OCI-LY3 (cell line): Measurements from ENCODE around the gene PZP.
"Not testable (repeated sequence)": the region's sequence is repeated elsewhere in the genome, so short reads cannot be mapped to it uniquely, and the experiment has no call there.

Experiments
- H2AFZ ChIP-seq: fragments of 200-600, 300-600 bp; shearing (Covaris generic); 2 replicates; pipeline ENCODE4 v1.6.0; 2014; ENCODE audit warnings: antibody characterized with exemption, low read depth, low read length
- H3K27ac ChIP-seq: fragments of 200-600, 300-600 bp; sonication (generic); 2 replicates; pipeline ENCODE4 v1.5.1; 2014; ENCODE audit warnings: mild to moderate bottlenecking, low read length, moderate library complexity, mixed read lengths
- H3K27me3 ChIP-seq: fragments of 200-600, 300-600 bp; sonication (generic); 2 replicates; pipeline ENCODE4 v1.6.1; 2014; ENCODE audit warnings: low read depth, low read length, mixed read lengths
- H3K36me3 ChIP-seq: fragments of 200-600, 300-600 bp; sonication (generic); replicated peaks from 2 replicates; pipeline ENCODE3; 2014; ENCODE audit warnings: low read depth, low read length, mixed read lengths
- H3K4me1 ChIP-seq: fragments of 300-600, 200-600 bp; sonication (generic); 2 replicates; pipeline ENCODE4 v1.6.1; 2014; ENCODE audit warnings: low read length, mixed read lengths
- H3K4me2 ChIP-seq: fragments of 200-600, 300-600 bp; sonication (generic); 2 replicates; pipeline ENCODE4 v1.6.1; 2014; ENCODE audit warnings: low read length, mixed read lengths
- H3K4me3 ChIP-seq: fragments of 300-600, 200-600 bp; sonication (generic); 2 replicates; pipeline ENCODE4 v1.5.1; 2014; ENCODE audit warnings: antibody characterized with exemption, mild to moderate bottlenecking, low read length, moderate library complexity
- H3K79me2 ChIP-seq: fragments of 300-600, 200-600 bp; shearing (Covaris generic); 2 replicates; pipeline ENCODE4 v1.6.1; 2014; ENCODE audit warnings: mild to moderate bottlenecking, low read length, mixed read lengths
- H3K9ac ChIP-seq: fragments of 300-600, 200-600 bp; shearing (Covaris generic); 2 replicates; pipeline ENCODE4 v1.6.0; 2014; ENCODE audit warnings: mild to moderate bottlenecking, low read length, moderate library complexity
- H3K9me3 ChIP-seq: fragments of 200-600, 300-600 bp; shearing (Covaris generic); 2 replicates; pipeline ENCODE4 v1.6.1; 2014; ENCODE audit warnings: low read length, mixed read lengths; ENCODE audit not compliant: insufficient read depth
- H4K20me1 ChIP-seq: fragments of 200-600, 300-600 bp; sonication (generic); 2 replicates; pipeline ENCODE4 v1.6.1; 2016; ENCODE audit warnings: low read length, mixed read lengths; ENCODE audit not compliant: insufficient read depth
- CTCF ChIP-seq: fragments of 200-600, 300-600 bp; sonication (generic); IDR thresholded peaks from 2 replicates; pipeline ENCODE4 v1.5.1; 2014; ENCODE audit warnings: antibody characterized with exemption, low read length, low read depth
- EZH2phosphoT487 ChIP-seq: fragments of 200-600 bp; shearing (Covaris generic); IDR thresholded peaks from 2 replicates; pipeline ENCODE4 v1.6.1; 2018; ENCODE audit warnings: antibody characterized with exemption, mixed run types, low read depth

Gene PZP

GRCh38 chr12:9253464-9253863 is 45.3 kb upstream of the PZP start:
- Histone ChIP-seq H2AFZ (0 out of 2 replicates have a peak overlapping the region, but pooled peaks have one; percentile 22), H4K20me1 (no peaks in the 10 kb centered on the region), H3K27me3 (no peaks in the 10 kb centered on the region), H3K4me2 (no peak overlapping the region), H3K79me2 (no peaks in the 10 kb centered on the region), H3K27ac (no peak overlapping the region), H3K36me3 (no peaks in the 10 kb centered on the region), H3K4me1 (peaks cover under 1% of the 10 kb centered on the region), H3K9me3 (no peaks in the 10 kb centered on the region), H3K4me3 (no peak overlapping the region), H3K9ac (no peak overlapping the region)
- TF ChIP-seq EZH2phosphoT487 (no peak), CTCF (no peak)

GRCh38 chr12:9252791-9253190 is 44.6 kb upstream of the PZP start:
- not testable (repeated sequence) for H3K9ac ChIP-seq, H3K4me3 ChIP-seq, H4K20me1 ChIP-seq, H3K9me3 ChIP-seq, H3K4me1 ChIP-seq, H2AFZ ChIP-seq, H3K27me3 ChIP-seq, H3K79me2 ChIP-seq, H3K27ac ChIP-seq, H3K4me2 ChIP-seq, H3K36me3 ChIP-seq

- TF ChIP-seq CTCF (no peak), EZH2phosphoT487 (no peak)
- H2AFZ ChIP-seq, result no peak overlapping the region
- H3K9me3 ChIP-seq, result no peaks in the 10 kb centered on the region
Measured at GRCh38 chr12:9252256-9252655, 44.1 kb upstream of the PZP start.

GRCh38 chr12:9248435-9248834 is 40.2 kb upstream of the PZP start:
- Histone ChIP-seq H3K36me3 (no peaks in the 10 kb centered on the region), H4K20me1 (no peaks in the 10 kb centered on the region), H3K27me3 (no peaks in the 10 kb centered on the region), H3K9ac (no peak overlapping the region), H2AFZ (no peak overlapping the region), H3K4me1 (peaks cover 24% of the 10 kb centered on the region), H3K4me2 (no peak overlapping the region), H3K27ac (no peak overlapping the region), H3K9me3 (no peaks in the 10 kb centered on the region), H3K79me2 (no peaks in the 10 kb centered on the region), H3K4me3 (no peak overlapping the region)
- TF ChIP-seq EZH2phosphoT487 (no peak), CTCF (no peak)

More at GRCh38 chr12:9252256-9252655, 44.1 kb upstream of the PZP start:
- no peaks in the 10 kb centered on the region for H3K27me3 ChIP-seq
- H3K4me3 ChIP-seq, result no peak overlapping the region
- H4K20me1 ChIP-seq, result no peaks in the 10 kb centered on the region
- H3K4me2 ChIP-seq, result no peak overlapping the region
- H3K9ac ChIP-seq, result no peak overlapping the region
- H3K79me2 ChIP-seq, result no peaks in the 10 kb centered on the region
- no peaks in the 10 kb centered on the region for H3K36me3 ChIP-seq
- H3K27ac ChIP-seq, result no peak overlapping the region
- H3K4me1 ChIP-seq, result no peaks in the 10 kb centered on the region

- H3K9me3 ChIP-seq, result no peaks in the 10 kb centered on the region
- H3K4me2 ChIP-seq, result peak overlapping the region; percentile 64
- TF ChIP-seq EZH2phosphoT487, result no peak
- TF ChIP-seq CTCF, result no peak
- no peaks in the 10 kb centered on the region for H3K79me2 ChIP-seq
- no peaks in the 10 kb centered on the region for H3K27me3 ChIP-seq
- H3K36me3 ChIP-seq, result no peaks in the 10 kb centered on the region
- H2AFZ ChIP-seq, result 0 out of 2 replicates have a peak overlapping the region, but pooled peaks have one; percentile 45
- peak overlapping the region; percentile 26 for H3K4me3 ChIP-seq
- H4K20me1 ChIP-seq, result no peaks in the 10 kb centered on the region
- H3K4me1 ChIP-seq, result peaks cover 24% of the 10 kb centered on the region
- no peak overlapping the region for H3K9ac ChIP-seq
- peak overlapping the region; percentile 42 for H3K27ac ChIP-seq
Measured at GRCh38 chr12:9244894-9245293, 36.7 kb upstream of the PZP start.
